ENCODE data around the gene GPR31.

DNA sequence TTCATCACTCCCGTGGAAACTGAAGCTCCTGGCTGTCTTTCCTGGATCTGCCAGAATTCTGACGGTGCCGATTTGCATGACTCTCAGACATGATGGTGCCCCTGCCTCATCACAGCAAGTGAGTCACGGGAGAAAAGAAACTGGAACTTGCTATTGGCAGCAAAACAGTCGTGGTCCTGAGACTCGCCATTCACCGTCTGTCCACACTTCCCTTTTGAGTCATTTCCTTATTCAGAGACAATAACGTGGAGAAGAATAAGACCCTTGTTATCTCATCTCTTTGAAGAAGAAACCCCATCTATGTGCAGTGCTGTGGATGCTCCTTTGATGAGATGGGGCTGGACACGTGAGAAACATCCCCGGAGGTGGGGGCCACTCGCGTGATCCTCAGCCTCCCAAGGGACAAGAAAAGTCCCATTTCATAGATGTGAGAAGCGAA is 4.2 kb downstream of the GPR31 start:
- TF ChIP-seq, protein P1, sequence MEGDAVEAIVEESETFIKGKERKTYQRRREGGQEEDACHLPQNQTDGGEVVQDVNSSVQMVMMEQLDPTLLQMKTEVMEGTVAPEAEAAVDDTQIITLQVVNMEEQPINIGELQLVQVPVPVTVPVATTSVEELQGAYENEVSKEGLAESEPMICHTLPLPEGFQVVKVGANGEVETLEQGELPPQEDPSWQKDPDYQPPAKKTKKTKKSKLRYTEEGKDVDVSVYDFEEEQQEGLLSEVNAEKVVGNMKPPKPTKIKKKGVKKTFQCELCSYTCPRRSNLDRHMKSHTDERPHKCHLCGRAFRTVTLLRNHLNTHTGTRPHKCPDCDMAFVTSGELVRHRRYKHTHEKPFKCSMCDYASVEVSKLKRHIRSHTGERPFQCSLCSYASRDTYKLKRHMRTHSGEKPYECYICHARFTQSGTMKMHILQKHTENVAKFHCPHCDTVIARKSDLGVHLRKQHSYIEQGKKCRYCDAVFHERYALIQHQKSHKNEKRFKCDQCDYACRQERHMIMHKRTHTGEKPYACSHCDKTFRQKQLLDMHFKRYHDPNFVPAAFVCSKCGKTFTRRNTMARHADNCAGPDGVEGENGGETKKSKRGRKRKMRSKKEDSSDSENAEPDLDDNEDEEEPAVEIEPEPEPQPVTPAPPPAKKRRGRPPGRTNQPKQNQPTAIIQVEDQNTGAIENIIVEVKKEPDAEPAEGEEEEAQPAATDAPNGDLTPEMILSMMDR (conservative IDR thresholded peaks at IDR 0.05; ENCODE audit: low read length), result no peak
- no peak for TF ChIP-seq EZH2phosphoT487 (IDR thresholded peaks at IDR 0.05; ENCODE audit: borderline replicate concordance)

Data from Loucy (cell line).